Neural cell (in vitro differentiated cells): ENCODE data around the gene DDOST.

Experiments
- EP300 ChIP-seq: fragments of 450-650 bp; conservative IDR thresholded peaks from 2 replicates; pipeline ENCODE4 v1.6.1; 2014; ENCODE audit warnings: antibody characterized with exemption, mild to moderate bottlenecking, moderate library complexity; ENCODE audit not compliant: poor library complexity, severe bottlenecking
- EZH2 ChIP-seq: fragments of 200-600, 300-800 bp; shearing (Covaris generic), sonication (generic); IDR thresholded peaks from 2 replicates; pipeline ENCODE4 v1.6.1; 2014; ENCODE audit warnings: antibody characterized with exemption, low read length, borderline replicate concordance, mild to moderate bottlenecking; ENCODE audit not compliant: insufficient read depth, poor library complexity, severe bottlenecking
- MXI1 ChIP-seq: fragments of 450-650 bp; conservative IDR thresholded peaks from 2 replicates; pipeline ENCODE4 v1.6.1; 2014; ENCODE audit warnings: antibody characterized with exemption, mild to moderate bottlenecking; ENCODE audit not compliant: poor library complexity, severe bottlenecking
- POLR2AphosphoS5 ChIP-seq: IDR thresholded peaks from 2 replicates; pipeline ENCODE4 v1.6.1; 2012
- RAD21 ChIP-seq: fragments of 450-650 bp; conservative IDR thresholded peaks from 2 replicates; pipeline ENCODE4 v1.6.1; 2014; ENCODE audit warnings: antibody characterized with exemption, mild to moderate bottlenecking, moderate library complexity
- REST ChIP-seq: IDR thresholded peaks from 2 replicates; pipeline ENCODE4 v1.6.1; 2012; ENCODE audit warnings: borderline replicate concordance
- SMC3 ChIP-seq: fragments of 450-650 bp; conservative IDR thresholded peaks from 2 replicates; pipeline ENCODE4 v1.6.1; 2014; ENCODE audit warnings: antibody characterized with exemption, mild to moderate bottlenecking, moderate library complexity; ENCODE audit not compliant: poor library complexity
- TAF1 ChIP-seq: IDR thresholded peaks from 2 replicates; pipeline ENCODE4 v1.6.1; 2012; ENCODE audit warnings: low read depth
- TF ChIP-seq, protein P1 (sequence below): fragments of 450-650 bp; IDR thresholded peaks from 2 replicates; pipeline ENCODE4 v1.5.1; 2014; ENCODE audit warnings: antibody characterized with exemption, mild to moderate bottlenecking, moderate library complexity; ENCODE audit not compliant: poor library complexity, severe bottlenecking

GRCh38 chr1:20689645-20690056 is 28.5 kb upstream of the DDOST start:
- TF ChIP-seq POLR2AphosphoS5 (no peak), EZH2 (no peak), TAF1 (no peak), REST (no peak), EP300 (no peak), MXI1 (no peak), SMC3 (no peak), RAD21 (no peak)
- TF ChIP-seq, protein P1, sequence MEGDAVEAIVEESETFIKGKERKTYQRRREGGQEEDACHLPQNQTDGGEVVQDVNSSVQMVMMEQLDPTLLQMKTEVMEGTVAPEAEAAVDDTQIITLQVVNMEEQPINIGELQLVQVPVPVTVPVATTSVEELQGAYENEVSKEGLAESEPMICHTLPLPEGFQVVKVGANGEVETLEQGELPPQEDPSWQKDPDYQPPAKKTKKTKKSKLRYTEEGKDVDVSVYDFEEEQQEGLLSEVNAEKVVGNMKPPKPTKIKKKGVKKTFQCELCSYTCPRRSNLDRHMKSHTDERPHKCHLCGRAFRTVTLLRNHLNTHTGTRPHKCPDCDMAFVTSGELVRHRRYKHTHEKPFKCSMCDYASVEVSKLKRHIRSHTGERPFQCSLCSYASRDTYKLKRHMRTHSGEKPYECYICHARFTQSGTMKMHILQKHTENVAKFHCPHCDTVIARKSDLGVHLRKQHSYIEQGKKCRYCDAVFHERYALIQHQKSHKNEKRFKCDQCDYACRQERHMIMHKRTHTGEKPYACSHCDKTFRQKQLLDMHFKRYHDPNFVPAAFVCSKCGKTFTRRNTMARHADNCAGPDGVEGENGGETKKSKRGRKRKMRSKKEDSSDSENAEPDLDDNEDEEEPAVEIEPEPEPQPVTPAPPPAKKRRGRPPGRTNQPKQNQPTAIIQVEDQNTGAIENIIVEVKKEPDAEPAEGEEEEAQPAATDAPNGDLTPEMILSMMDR, result no peak
